HepG2 (cell line): ENCODE data around the gene PDHX. TPM values are rescaled to one million over a fixed set of nuclear protein-coding genes. Genes with fewer than 3 reads are reported as not detected.

Source experiments
- ATAC-seq: fragments of 200-7000 bp; cut with Tn5 transposase; 3 replicates; pipeline ENCODE4 v1.9.1; 2020; ENCODE audit warnings: mild to moderate bottlenecking, moderate library complexity
- BruUV-seq: library from RNA; stranded (reverse); fragments of 400-500 nt; replicated peaks from 2 replicates; lab custom pipeline; 2021; lab: Mats Ljungman, UMichigan
- CTCF ChIA-PET: fragments of 300-600 bp; formaldehyde crosslinking; extraction: SDS; loops from one replicate; lab custom pipeline; 2021; ENCODE audit warnings: low total read pairs, inconsistent platforms, low intra/inter-chr PET ratio; lab: Yijun Ruan, JAX
- POLR2A ChIA-PET: fragments of 350-600 bp; sonication (Branson Sonifier 250); formaldehyde crosslinking; loops from one replicate; lab custom pipeline; 2020; ENCODE audit warnings: antibody characterized with exemption, inconsistent platforms; lab: Yijun Ruan, JAX
- DNase-seq: peaks from one replicate; pipeline ENCODE4 v3.0.0-alpha.2; 2015; ENCODE audit warnings: low spot score
- FAIRE-seq: peaks from 3 replicates; lab custom pipeline; 2011; peaks lifted over from hg19 to GRCh38; lab: Jason Lieb, UNC
- H2AFZ ChIP-seq: one replicate; pipeline ENCODE4 v1.6.1; 2011; ENCODE audit warnings: low read length, inconsistent platforms
- H3K27ac ChIP-seq: fragments of 300-600 bp; 3 replicates; pipeline ENCODE4 v1.8.0; 2011; ENCODE audit warnings: mixed run types, mild to moderate bottlenecking, mixed read lengths, low read length, inconsistent platforms; ENCODE audit not compliant: insufficient read depth; ENCODE audit errors: extremely low read length
- H3K27me3 ChIP-seq, 2 experiments: fragments of 200-600 bp in 1 of 2; 2 replicates in 1 of 2; 3 replicates in 1 of 2; pipeline versions ENCODE4 v1.6.0 to v1.8.0; 2011; ENCODE audit warnings: low read length in 2 of 2, mild to moderate bottlenecking in 2 of 2, moderate library complexity in 2 of 2, inconsistent platforms in 1 of 2; ENCODE audit not compliant: insufficient read depth in 2 of 2, control insufficient read depth in 1 of 2
- H3K36me3 ChIP-seq, 2 experiments: fragments of 200-600 bp in 1 of 2; replicated peaks in 1 of 2; 2 replicates in 1 of 2; 3 replicates in 1 of 2; pipeline versions ENCODE4 v1.5.1 to v1.8.0; 2011; ENCODE audit warnings: low read length in 2 of 2, inconsistent platforms in 1 of 2; ENCODE audit not compliant: insufficient read depth in 2 of 2, control insufficient read depth in 1 of 2
- H3K4me1 ChIP-seq: 2 replicates; pipeline ENCODE4 v1.5.1; 2012; ENCODE audit warnings: low read length, inconsistent platforms; ENCODE audit not compliant: insufficient read depth
- H3K4me2 ChIP-seq: 2 replicates; pipeline ENCODE4 v1.6.0; 2011; ENCODE audit warnings: low read depth, low read length, inconsistent platforms
- H3K4me3 ChIP-seq, 3 experiments: fragments of 200-600 bp in 1 of 3; sonication (generic), shearing (Covaris generic) in 1 of 3; replicated peaks in 1 of 3; 2 replicates each; pipeline ENCODE4 v1.5.1; 2011 to 2016; ENCODE audit warnings: low read length in 3 of 3, inconsistent platforms in 2 of 3, low read depth in 2 of 3, mild to moderate bottlenecking in 2 of 3, control low read depth in 1 of 3, mixed read lengths in 1 of 3; ENCODE audit not compliant: insufficient read depth in 1 of 3
- H3K79me2 ChIP-seq: one replicate; pipeline ENCODE4 v1.6.1; 2011; ENCODE audit warnings: low read length, inconsistent platforms; ENCODE audit not compliant: insufficient read depth
- H3K9ac ChIP-seq: 2 replicates; pipeline ENCODE4 v1.6.0; 2011; ENCODE audit warnings: mild to moderate bottlenecking, low read depth, low read length, inconsistent platforms; ENCODE audit not compliant: insufficient read depth
- H3K9me3 ChIP-seq: 2 replicates; pipeline ENCODE4 v1.5.1; 2012; ENCODE audit warnings: mild to moderate bottlenecking, low read length
- H4K20me1 ChIP-seq: 2 replicates; pipeline ENCODE4 v1.6.0; 2011; ENCODE audit warnings: inconsistent platforms, mild to moderate bottlenecking, low read length, moderate library complexity; ENCODE audit not compliant: insufficient read depth
- DMAP1 ChIP-seq: IDR thresholded peaks from 2 replicates; pipeline ENCODE4 v1.6.1; 2016
- FOXM1 ChIP-seq: sonication (generic); formaldehyde crosslinking; IDR thresholded peaks from 2 replicates; pipeline ENCODE4 v1.5.0; 2020; ENCODE audit warnings: missing genetic modification reagents
- HMG20B ChIP-seq: conservative IDR thresholded peaks from 2 replicates; pipeline ENCODE4 v1.6.1; 2016; ENCODE audit warnings: missing genetic modification reagents, missing compliant biosample characterization
- HOXA5 ChIP-seq: sonication (generic); formaldehyde crosslinking; IDR thresholded peaks from 2 replicates; pipeline ENCODE4 v1.4.0; 2020; ENCODE audit warnings: missing genetic modification reagents
- MTA1 ChIP-seq: sonication (generic); formaldehyde crosslinking; IDR thresholded peaks from 2 replicates; pipeline ENCODE4 v1.4.0; 2020; ENCODE audit warnings: missing genetic modification reagents, mild to moderate bottlenecking, borderline replicate concordance
- SIN3A ChIP-seq: IDR thresholded peaks from 2 replicates; pipeline ENCODE4 v1.6.1; 2011; ENCODE audit warnings: low read depth, mild to moderate bottlenecking, control low read depth, low read length, borderline replicate concordance
- STAT5B ChIP-seq: sonication (generic); formaldehyde crosslinking; IDR thresholded peaks from 2 replicates; pipeline ENCODE4 v1.4.0; 2020; ENCODE audit warnings: missing genetic modification reagents
- U2AF1 ChIP-seq: fragments of 200-400 bp; formaldehyde crosslinking; optimal IDR thresholded peaks from 2 replicates; pipeline ENCODE3; 2017; ENCODE audit warnings: mild to moderate bottlenecking, low read depth, low read length
- ZBTB20 ChIP-seq: sonication (generic); formaldehyde crosslinking; IDR thresholded peaks from 2 replicates; pipeline ENCODE4 v1.8.1; 2023; ENCODE audit warnings: missing genetic modification reagents, low read depth, mild to moderate bottlenecking, borderline replicate concordance
- ZNF124 ChIP-seq: sonication (generic); formaldehyde crosslinking; IDR thresholded peaks from 2 replicates; pipeline ENCODE4 v1.4.0; 2020; ENCODE audit warnings: missing genetic modification reagents
- ZNF205 ChIP-seq: IDR thresholded peaks from 2 replicates; pipeline ENCODE4 v1.6.1; 2018; ENCODE audit warnings: missing biosample characterization, missing genetic modification reagents
- ZNF317 ChIP-seq: sonication (generic); formaldehyde crosslinking; IDR thresholded peaks from 2 replicates; pipeline ENCODE4 v1.5.0; 2020; ENCODE audit warnings: mild to moderate bottlenecking, missing genetic modification reagents
- ZNF432 ChIP-seq: sonication (generic); formaldehyde crosslinking; IDR thresholded peaks from 2 replicates; pipeline ENCODE4 v1.5.0; 2020; ENCODE audit warnings: missing genetic modification reagents, mild to moderate bottlenecking, borderline replicate concordance
- ZNF496 ChIP-seq: sonication (generic); formaldehyde crosslinking; IDR thresholded peaks from 2 replicates; pipeline ENCODE4 v1.8.1; 2023; ENCODE audit warnings: mild to moderate bottlenecking, moderate library complexity, missing genetic modification reagents; ENCODE audit not compliant: insufficient replicate concordance
- ZNF543 ChIP-seq: sonication (generic); formaldehyde crosslinking; IDR thresholded peaks from 2 replicates; pipeline ENCODE4 v1.4.0; 2020; ENCODE audit warnings: mild to moderate bottlenecking, missing genetic modification reagents
- ZNF761 ChIP-seq: sonication (generic); formaldehyde crosslinking; conservative IDR thresholded peaks from 2 replicates; pipeline ENCODE4 v1.4.0; 2020; ENCODE audit warnings: mild to moderate bottlenecking, missing genetic modification reagents
- WGBS: methylation state at CpG from one replicate; pipeline ENCODE4 v1.1.6; 2017; ENCODE audit warnings: low lambda C conversion rate; 5-methylcytosine and 5-hydroxymethylcytosine counted together
- in situ Hi-C: cut with HindIII; loops from 2 replicates; pipeline ENCODE4 v1.10.0; 2017; ENCODE audit warnings: low pct_unique_long_range_greater_than_20kb; ENCODE audit not compliant: extremely low pct_ligation_motif_present
- intact Hi-C: fragments of 100-400 bp; cut with micrococcal nuclease; formaldehyde crosslinking; loops from one replicate; pipeline ENCODE4 v1.10.0; 2022; ENCODE audit not compliant: unreplicated experiment
- polyA plus RNA-seq, 8 experiments: library from polyadenylated mRNA; depleted of rRNA in 3 of 8; stranded (reverse) in 7 of 8; unstranded in 1 of 8; fragments of >200 nt; fragmentation: Illumina TruSeq in 4 of 8; extraction: Trizol in 4 of 8; gene quantifications; 2 replicates each; pipeline versions ENCODE4 v1.2.1 to v1.2.3, GENCODE V29; 2011 to 2016; ENCODE audit warnings: low read depth in 4 of 8, missing spikeins in 1 of 8, mixed read lengths in 1 of 8; ENCODE audit not compliant: insufficient read depth in 1 of 8
- total RNA-seq, 5 experiments: library from RNA; depleted of rRNA; stranded (reverse); fragments of >200 nt; fragmentation: Illumina TruSeq; extraction: Trizol; gene quantifications; 2 replicates each; pipeline ENCODE4 v1.2.3, GENCODE V29; 2016; ENCODE audit warnings: low read depth in 1 of 5
- TF ChIP-seq, protein P1 (sequence below): sonication (generic); formaldehyde crosslinking; IDR thresholded peaks from 2 replicates; pipeline ENCODE4 v1.9.0; 2022; ENCODE audit warnings: missing genetic modification reagents, mild to moderate bottlenecking, borderline replicate concordance
- TF ChIP-seq, protein P2 (sequence below): sonication (generic); formaldehyde crosslinking; IDR thresholded peaks from 2 replicates; pipeline ENCODE4 v1.4.0; 2020; ENCODE audit warnings: missing genetic modification reagents, borderline replicate concordance
- TF ChIP-seq, protein P3 (sequence below): sonication (generic); formaldehyde crosslinking; IDR thresholded peaks from 2 replicates; pipeline ENCODE4 v1.4.0; 2020; ENCODE audit warnings: missing genetic modification reagents

The PDHX gene
- total and polyA plus RNA-seq, 2 of the 13 experiments (the other 11 are each of a cell fraction or from before 2014, with no cell fraction given): 41.0 to 73.8 TPM

DNA sequence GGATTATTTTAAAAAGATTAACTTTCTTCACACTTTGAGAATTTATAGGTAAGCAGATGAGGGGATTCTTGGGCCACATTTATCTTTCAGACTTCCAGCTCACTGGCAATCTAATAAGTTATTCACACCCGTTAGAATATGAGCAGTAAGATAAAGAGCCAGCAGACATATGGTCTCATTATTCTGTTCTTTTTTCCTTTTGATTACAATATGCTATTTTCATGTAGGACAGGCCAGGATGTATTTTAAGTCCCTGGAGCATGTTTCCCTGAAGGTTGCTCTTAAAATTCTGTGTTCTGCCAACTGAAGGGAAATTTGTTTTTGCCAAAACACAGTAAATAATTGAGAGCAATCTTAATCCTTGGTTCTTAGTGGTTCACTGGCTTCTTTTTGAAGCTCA is 22.2 kb downstream of the PDHX start:
- intact Hi-C loops: no loop called here
- no TSS peak for BruUV-seq
- no peak for TF ChIP-seq FOXM1 (CRISPR knock-in tag)
- no peak for TF ChIP-seq ZNF124 (CRISPR knock-in tag)
- TF ChIP-seq ZNF432 (CRISPR knock-in tag): no peak
- no peak for TF ChIP-seq ZBTB20 (CRISPR knock-in tag)
- TF ChIP-seq STAT5B: no peak
- no peak for TF ChIP-seq ZNF317 (CRISPR knock-in tag)
- no peak for TF ChIP-seq U2AF1
- no peak for TF ChIP-seq ZNF543 (CRISPR knock-in tag)
- no peak for TF ChIP-seq ZNF205 (CRISPR knock-in tag)
- TF ChIP-seq HMG20B (CRISPR knock-in tag): no peak
- TF ChIP-seq MTA1 (CRISPR knock-in tag): no peak
- TF ChIP-seq, protein P1, sequence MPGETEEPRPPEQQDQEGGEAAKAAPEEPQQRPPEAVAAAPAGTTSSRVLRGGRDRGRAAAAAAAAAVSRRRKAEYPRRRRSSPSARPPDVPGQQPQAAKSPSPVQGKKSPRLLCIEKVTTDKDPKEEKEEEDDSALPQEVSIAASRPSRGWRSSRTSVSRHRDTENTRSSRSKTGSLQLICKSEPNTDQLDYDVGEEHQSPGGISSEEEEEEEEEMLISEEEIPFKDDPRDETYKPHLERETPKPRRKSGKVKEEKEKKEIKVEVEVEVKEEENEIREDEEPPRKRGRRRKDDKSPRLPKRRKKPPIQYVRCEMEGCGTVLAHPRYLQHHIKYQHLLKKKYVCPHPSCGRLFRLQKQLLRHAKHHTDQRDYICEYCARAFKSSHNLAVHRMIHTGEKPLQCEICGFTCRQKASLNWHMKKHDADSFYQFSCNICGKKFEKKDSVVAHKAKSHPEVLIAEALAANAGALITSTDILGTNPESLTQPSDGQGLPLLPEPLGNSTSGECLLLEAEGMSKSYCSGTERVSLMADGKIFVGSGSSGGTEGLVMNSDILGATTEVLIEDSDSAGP: no peak
- no peak for TF ChIP-seq ZNF496 (CRISPR knock-in tag)
- TF ChIP-seq DMAP1 (CRISPR knock-in tag): no peak
- TF ChIP-seq HOXA5: no peak
- no peak for TF ChIP-seq ZNF761 (CRISPR knock-in tag)
- no peak for TF ChIP-seq SIN3A
- TF ChIP-seq, protein P2, sequence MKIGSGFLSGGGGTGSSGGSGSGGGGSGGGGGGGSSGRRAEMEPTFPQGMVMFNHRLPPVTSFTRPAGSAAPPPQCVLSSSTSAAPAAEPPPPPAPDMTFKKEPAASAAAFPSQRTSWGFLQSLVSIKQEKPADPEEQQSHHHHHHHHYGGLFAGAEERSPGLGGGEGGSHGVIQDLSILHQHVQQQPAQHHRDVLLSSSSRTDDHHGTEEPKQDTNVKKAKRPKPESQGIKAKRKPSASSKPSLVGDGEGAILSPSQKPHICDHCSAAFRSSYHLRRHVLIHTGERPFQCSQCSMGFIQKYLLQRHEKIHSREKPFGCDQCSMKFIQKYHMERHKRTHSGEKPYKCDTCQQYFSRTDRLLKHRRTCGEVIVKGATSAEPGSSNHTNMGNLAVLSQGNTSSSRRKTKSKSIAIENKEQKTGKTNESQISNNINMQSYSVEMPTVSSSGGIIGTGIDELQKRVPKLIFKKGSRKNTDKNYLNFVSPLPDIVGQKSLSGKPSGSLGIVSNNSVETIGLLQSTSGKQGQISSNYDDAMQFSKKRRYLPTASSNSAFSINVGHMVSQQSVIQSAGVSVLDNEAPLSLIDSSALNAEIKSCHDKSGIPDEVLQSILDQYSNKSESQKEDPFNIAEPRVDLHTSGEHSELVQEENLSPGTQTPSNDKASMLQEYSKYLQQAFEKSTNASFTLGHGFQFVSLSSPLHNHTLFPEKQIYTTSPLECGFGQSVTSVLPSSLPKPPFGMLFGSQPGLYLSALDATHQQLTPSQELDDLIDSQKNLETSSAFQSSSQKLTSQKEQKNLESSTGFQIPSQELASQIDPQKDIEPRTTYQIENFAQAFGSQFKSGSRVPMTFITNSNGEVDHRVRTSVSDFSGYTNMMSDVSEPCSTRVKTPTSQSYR (CRISPR knock-in tag): no peak
- TF ChIP-seq, protein P3, sequence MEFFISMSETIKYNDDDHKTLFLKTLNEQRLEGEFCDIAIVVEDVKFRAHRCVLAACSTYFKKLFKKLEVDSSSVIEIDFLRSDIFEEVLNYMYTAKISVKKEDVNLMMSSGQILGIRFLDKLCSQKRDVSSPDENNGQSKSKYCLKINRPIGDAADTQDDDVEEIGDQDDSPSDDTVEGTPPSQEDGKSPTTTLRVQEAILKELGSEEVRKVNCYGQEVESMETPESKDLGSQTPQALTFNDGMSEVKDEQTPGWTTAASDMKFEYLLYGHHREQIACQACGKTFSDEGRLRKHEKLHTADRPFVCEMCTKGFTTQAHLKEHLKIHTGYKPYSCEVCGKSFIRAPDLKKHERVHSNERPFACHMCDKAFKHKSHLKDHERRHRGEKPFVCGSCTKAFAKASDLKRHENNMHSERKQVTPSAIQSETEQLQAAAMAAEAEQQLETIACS: no peak
- TF ChIP-seq, all 625 proteins: peak for 0
- Histone ChIP-seq H3K36me3 (peaks cover 0 to 28% of the 10 kb centered on the region in 2 experiments), H3K79me2 (peaks cover 44% of the 10 kb centered on the region), H3K4me3 (no peak overlapping the region), H3K27me3 (no peaks in the 10 kb centered on the region), H2AFZ (no peak overlapping the region), H3K9ac (no peak overlapping the region), H3K27ac (no peak overlapping the region), H3K9me3 (no peaks in the 10 kb centered on the region), H3K4me2 (no peak overlapping the region), H3K4me1 (no peaks in the 10 kb centered on the region), H4K20me1 (peaks cover 2% of the 10 kb centered on the region; the same call in 1 of the 2 replicates)
- FAIRE-seq: no peak
- no peak for DNase-seq
- no peak for ATAC-seq
- POLR2A ChIA-PET: no interaction called here
- in situ Hi-C loops: no loop called here
- WGBS: 100% methylated on average over 1 of the region's 1 CpG
- CTCF ChIA-PET: no interaction called here
